ENCODE data around the gene GHSR. TPM values are rescaled to one million over a fixed set of nuclear protein-coding genes. Genes with fewer than 3 reads are reported as not detected.

Gene GHSR
- total and polyA plus RNA-seq, 2 of the 8 experiments (the other 6 are each of a cell fraction or from before 2014, with no cell fraction given), result not detected

- no peak for TF ChIP-seq MAFK (IDR thresholded peaks at IDR 0.05; ENCODE audit: low read depth, low read length)
- no peak for TF ChIP-seq KDM1A (IDR thresholded peaks at IDR 0.05; ENCODE audit: borderline replicate concordance, low read length)
- no peak for TF ChIP-seq TAF7 (optimal IDR thresholded peaks at IDR 0.05; ENCODE audit: borderline replicate concordance, low read depth, low read length)
- TF ChIP-seq EP300 (IDR thresholded peaks at IDR 0.05; ENCODE audit: borderline replicate concordance in 1 of 2, low read depth in 2 of 2, low read length in 2 of 2), result no peak
These were observed 50.4 kb downstream of the GHSR start (continued) for GRCh38 chr3:172397716-172398405.

All from H1 (cell line).